Neural cell (in vitro differentiated cells): ENCODE measurements around the gene GMPPB.

Experiments
- CTCF ChIP-seq: fragments of 450-650 bp; IDR thresholded peaks from 2 replicates; pipeline ENCODE4 v1.5.1; 2014; ENCODE audit warnings: antibody characterized with exemption, mild to moderate bottlenecking, moderate library complexity; ENCODE audit not compliant: poor library complexity, severe bottlenecking
- EP300 ChIP-seq: fragments of 450-650 bp; conservative IDR thresholded peaks from 2 replicates; pipeline ENCODE4 v1.6.1; 2014; ENCODE audit warnings: antibody characterized with exemption, mild to moderate bottlenecking, moderate library complexity; ENCODE audit not compliant: poor library complexity, severe bottlenecking
- EZH2 ChIP-seq: fragments of 200-600, 300-800 bp; shearing (Covaris generic), sonication (generic); IDR thresholded peaks from 2 replicates; pipeline ENCODE4 v1.6.1; 2014; ENCODE audit warnings: antibody characterized with exemption, low read length, borderline replicate concordance, mild to moderate bottlenecking; ENCODE audit not compliant: insufficient read depth, poor library complexity, severe bottlenecking
- MXI1 ChIP-seq: fragments of 450-650 bp; conservative IDR thresholded peaks from 2 replicates; pipeline ENCODE4 v1.6.1; 2014; ENCODE audit warnings: antibody characterized with exemption, mild to moderate bottlenecking; ENCODE audit not compliant: poor library complexity, severe bottlenecking
- POLR2AphosphoS5 ChIP-seq: IDR thresholded peaks from 2 replicates; pipeline ENCODE4 v1.6.1; 2012
- RAD21 ChIP-seq: fragments of 450-650 bp; conservative IDR thresholded peaks from 2 replicates; pipeline ENCODE4 v1.6.1; 2014; ENCODE audit warnings: antibody characterized with exemption, mild to moderate bottlenecking, moderate library complexity
- SMC3 ChIP-seq: fragments of 450-650 bp; conservative IDR thresholded peaks from 2 replicates; pipeline ENCODE4 v1.6.1; 2014; ENCODE audit warnings: antibody characterized with exemption, mild to moderate bottlenecking, moderate library complexity; ENCODE audit not compliant: poor library complexity
- TAF1 ChIP-seq: IDR thresholded peaks from 2 replicates; pipeline ENCODE4 v1.6.1; 2012; ENCODE audit warnings: low read depth
- TF ChIP-seq, protein P1 (sequence below): IDR thresholded peaks from 2 replicates; pipeline ENCODE4 v1.6.1; 2012; ENCODE audit warnings: borderline replicate concordance

DNA sequence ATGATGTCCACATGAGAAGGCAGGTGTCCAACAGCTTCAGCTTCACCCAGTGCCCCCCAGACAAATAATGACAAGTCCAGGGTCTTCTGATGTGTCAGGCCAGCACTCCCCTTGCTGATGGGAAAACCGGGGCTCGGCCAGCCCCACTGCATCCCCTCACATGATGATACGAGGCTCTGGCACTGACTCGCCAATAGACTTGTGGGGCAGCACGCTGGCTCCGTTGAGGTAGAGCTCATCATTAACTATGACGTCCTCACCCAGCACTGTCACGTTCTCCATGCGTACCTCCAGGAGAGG, 2.2 kb downstream of the GMPPB start:
- TF ChIP-seq EZH2 (no peak), EP300 (no peak), RAD21 (no peak), POLR2AphosphoS5 (no peak), CTCF (no peak), TAF1 (no peak), SMC3 (no peak), MXI1 (no peak)
- TF ChIP-seq, protein P1, sequence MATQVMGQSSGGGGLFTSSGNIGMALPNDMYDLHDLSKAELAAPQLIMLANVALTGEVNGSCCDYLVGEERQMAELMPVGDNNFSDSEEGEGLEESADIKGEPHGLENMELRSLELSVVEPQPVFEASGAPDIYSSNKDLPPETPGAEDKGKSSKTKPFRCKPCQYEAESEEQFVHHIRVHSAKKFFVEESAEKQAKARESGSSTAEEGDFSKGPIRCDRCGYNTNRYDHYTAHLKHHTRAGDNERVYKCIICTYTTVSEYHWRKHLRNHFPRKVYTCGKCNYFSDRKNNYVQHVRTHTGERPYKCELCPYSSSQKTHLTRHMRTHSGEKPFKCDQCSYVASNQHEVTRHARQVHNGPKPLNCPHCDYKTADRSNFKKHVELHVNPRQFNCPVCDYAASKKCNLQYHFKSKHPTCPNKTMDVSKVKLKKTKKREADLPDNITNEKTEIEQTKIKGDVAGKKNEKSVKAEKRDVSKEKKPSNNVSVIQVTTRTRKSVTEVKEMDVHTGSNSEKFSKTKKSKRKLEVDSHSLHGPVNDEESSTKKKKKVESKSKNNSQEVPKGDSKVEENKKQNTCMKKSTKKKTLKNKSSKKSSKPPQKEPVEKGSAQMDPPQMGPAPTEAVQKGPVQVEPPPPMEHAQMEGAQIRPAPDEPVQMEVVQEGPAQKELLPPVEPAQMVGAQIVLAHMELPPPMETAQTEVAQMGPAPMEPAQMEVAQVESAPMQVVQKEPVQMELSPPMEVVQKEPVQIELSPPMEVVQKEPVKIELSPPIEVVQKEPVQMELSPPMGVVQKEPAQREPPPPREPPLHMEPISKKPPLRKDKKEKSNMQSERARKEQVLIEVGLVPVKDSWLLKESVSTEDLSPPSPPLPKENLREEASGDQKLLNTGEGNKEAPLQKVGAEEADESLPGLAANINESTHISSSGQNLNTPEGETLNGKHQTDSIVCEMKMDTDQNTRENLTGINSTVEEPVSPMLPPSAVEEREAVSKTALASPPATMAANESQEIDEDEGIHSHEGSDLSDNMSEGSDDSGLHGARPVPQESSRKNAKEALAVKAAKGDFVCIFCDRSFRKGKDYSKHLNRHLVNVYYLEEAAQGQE, result no peak
